GM23338 (cell line): ENCODE measurements around the gene RUVBL2. TPM values are rescaled to one million over a fixed set of nuclear protein-coding genes. Genes with fewer than 3 reads are reported as not detected.

Experiments
- ATAC-seq: fragments of 200-7000 bp; cut with Tn5 transposase; 3 replicates; pipeline ENCODE4 v1.9.1; 2020
- DNase-seq: peaks from one replicate; pipeline ENCODE4 v3.0.0-alpha.2; 2015; ENCODE audit warnings: low spot score
- H2AFZ ChIP-seq: fragments of 200-600 bp; sonication (generic); 2 replicates; pipeline ENCODE4 v1.8.0; 2016; ENCODE audit warnings: antibody characterized with exemption, mild to moderate bottlenecking, moderate library complexity
- H3F3A ChIP-seq: fragments of 200-600 bp; sonication (generic); replicated peaks from 2 replicates; pipeline ENCODE4 v1.8.0; 2017; ENCODE audit warnings: antibody characterized with exemption, mixed run types, low read depth
- H3K27ac ChIP-seq: fragments of 200-600 bp; sonication (generic); 2 replicates; pipeline ENCODE4 v1.6.1; 2016; ENCODE audit warnings: low read depth
- H3K27me3 ChIP-seq: fragments of 200-600 bp; sonication (generic); 2 replicates; pipeline ENCODE4 v1.8.0; 2016; ENCODE audit warnings: mild to moderate bottlenecking, mixed run types, moderate library complexity; ENCODE audit not compliant: insufficient read depth
- H3K36me3 ChIP-seq: fragments of 200-600 bp; sonication (generic); 2 replicates; pipeline ENCODE4 v1.8.0; 2016; ENCODE audit warnings: mild to moderate bottlenecking; ENCODE audit not compliant: insufficient read depth
- H3K4me1 ChIP-seq: fragments of 200-600 bp; sonication (generic); 2 replicates; pipeline ENCODE4 v1.8.0; 2016; ENCODE audit warnings: mild to moderate bottlenecking, moderate library complexity; ENCODE audit not compliant: insufficient read depth
- H3K4me2 ChIP-seq: fragments of 200-600 bp; sonication (generic); 2 replicates; pipeline ENCODE4 v1.7.1; 2017; ENCODE audit warnings: mixed run types
- H3K4me3 ChIP-seq: fragments of 200-600 bp; sonication (generic); 2 replicates; pipeline ENCODE4 v1.6.1; 2016; ENCODE audit warnings: mixed run types
- H3K79me2 ChIP-seq: fragments of 200-600 bp; sonication (generic); replicated peaks from 2 replicates; pipeline ENCODE4 v1.8.0; 2017; ENCODE audit warnings: mild to moderate bottlenecking; ENCODE audit not compliant: insufficient read depth
- H3K9me2 ChIP-seq: fragments of 200-600 bp; sonication (generic); 2 replicates; pipeline ENCODE4 v1.8.0; 2017; ENCODE audit not compliant: insufficient read depth
- H4K20me1 ChIP-seq: fragments of 200-600 bp; sonication (generic); replicated peaks from 2 replicates; pipeline ENCODE4 v1.8.0; 2017; ENCODE audit warnings: mild to moderate bottlenecking; ENCODE audit not compliant: insufficient read depth
- H3K27ac Mint-ChIP-seq: 2 replicates; pipeline ENCODE4 v1.8.0; 2020; ENCODE audit warnings: inconsistent platforms, mild to moderate bottlenecking, moderate library complexity, mixed read lengths
- H3K27me3 Mint-ChIP-seq: 3 replicates; pipeline ENCODE4 v1.8.0; 2022; ENCODE audit warnings: low read depth, mild to moderate bottlenecking, moderate library complexity, mixed read lengths, inconsistent platforms; ENCODE audit not compliant: insufficient read depth, poor library complexity
- H3K36me3 Mint-ChIP-seq: 3 replicates; pipeline ENCODE4 v1.8.0; 2021; ENCODE audit warnings: low read depth, mild to moderate bottlenecking, inconsistent platforms, moderate library complexity, mixed read lengths
- H3K4me1 Mint-ChIP-seq: 3 replicates; pipeline ENCODE4 v1.8.0; 2020; ENCODE audit warnings: mild to moderate bottlenecking, inconsistent platforms, mixed read lengths
- H3K4me3 Mint-ChIP-seq: 3 replicates; pipeline ENCODE4 v1.8.0; 2021; ENCODE audit warnings: moderate library complexity, mild to moderate bottlenecking, inconsistent platforms, mixed read lengths
- H3K9me3 Mint-ChIP-seq: 3 replicates; pipeline ENCODE4 v1.8.0; 2020; ENCODE audit warnings: moderate library complexity, mild to moderate bottlenecking, inconsistent platforms, mixed read lengths
- CREB1 ChIP-seq: fragments of 250-450 bp; sonication (Bioruptor Pico); IDR thresholded peaks from 2 replicates; pipeline ENCODE4 v1.5.0; 2020; ENCODE audit warnings: low read depth, mild to moderate bottlenecking, moderate library complexity
- CTCF ChIP-seq, 2 experiments: fragments of 200-600 bp in 1 of 2; sonication (generic) in 1 of 2; conservative IDR thresholded peaks; 2 replicates each; pipeline versions ENCODE4 v1.5.1 to v1.6.1; 2016 to 2017; ENCODE audit warnings: antibody characterized with exemption in 2 of 2, low read depth in 2 of 2, mild to moderate bottlenecking in 2 of 2, moderate library complexity in 1 of 2
- ETS1 ChIP-seq: IDR thresholded peaks from 2 replicates; pipeline ENCODE4 v1.6.1; 2016; ENCODE audit warnings: antibody characterized with exemption
- EZH2 ChIP-seq: fragments of 200-600 bp; sonication (generic); IDR thresholded peaks from one replicate; pipeline ENCODE4 v1.8.0; 2017; ENCODE audit warnings: antibody characterized with exemption, mild to moderate bottlenecking, low read depth; ENCODE audit not compliant: unreplicated experiment
- EZH2phosphoT487 ChIP-seq: fragments of 200-600 bp; sonication (generic); IDR thresholded peaks from one replicate; pipeline ENCODE4 v1.8.1; 2018; ENCODE audit warnings: antibody characterized with exemption; ENCODE audit not compliant: unreplicated experiment
- JUNB ChIP-seq: IDR thresholded peaks from one replicate; pipeline ENCODE4 v1.6.1; 2016; ENCODE audit warnings: antibody characterized with exemption; ENCODE audit not compliant: unreplicated experiment
- NANOG ChIP-seq: IDR thresholded peaks from 2 replicates; pipeline ENCODE4 v1.6.1; 2016; ENCODE audit warnings: antibody characterized with exemption, borderline replicate concordance
- POLR2AphosphoS5 ChIP-seq: IDR thresholded peaks from 2 replicates; pipeline ENCODE4 v1.6.1; 2016; ENCODE audit warnings: antibody characterized with exemption, low read depth
- REST ChIP-seq: IDR thresholded peaks from one replicate; pipeline ENCODE4 v1.6.1; 2018; ENCODE audit warnings: antibody characterized with exemption; ENCODE audit not compliant: unreplicated experiment
- STAT1 ChIP-seq: IDR thresholded peaks from one replicate; pipeline ENCODE4 v1.6.1; 2016; ENCODE audit warnings: antibody characterized with exemption; ENCODE audit not compliant: unreplicated experiment
- ZNF114 ChIP-seq: fragments of 250-450 bp; sonication (Bioruptor Pico); IDR thresholded peaks from 2 replicates; pipeline ENCODE4 v1.5.0; 2020; ENCODE audit warnings: mild to moderate bottlenecking, moderate library complexity
- ZNF331 ChIP-seq: fragments of 250-450 bp; sonication (Bioruptor Pico); IDR thresholded peaks from 2 replicates; pipeline ENCODE4 v1.5.0; 2020; ENCODE audit warnings: low read depth, mild to moderate bottlenecking, moderate library complexity
- ZNF462 ChIP-seq: fragments of 250-450 bp; sonication (Bioruptor Pico); IDR thresholded peaks from 2 replicates; pipeline ENCODE4 v1.5.0; 2020; ENCODE audit warnings: mild to moderate bottlenecking, moderate library complexity
- polyA plus RNA-seq: library from polyadenylated mRNA; unstranded; fragments of >200 nt; fragmentation: Nextera tagmentation; extraction: Ambion mirVana; gene quantifications from 2 replicates; pipeline ENCODE4 v1.2.1, GENCODE V29; 2016
- total RNA-seq: library from RNA; depleted of rRNA; stranded (reverse); fragments of >200 nt; shearing (Covaris generic); gene quantifications from 2 replicates; pipeline ENCODE4 v1.2.3, GENCODE V29; 2014

RUVBL2 gene
- total and polyA plus RNA-seq, 2 experiments from 2014 or later = 196 to 252 TPM

GRCh38 chr19:49014123-49014869 is 20.6 kb downstream of the RUVBL2 start:
- Mint-ChIP-seq H3K4me1 (peaks cover 9% of the 10 kb centered on the region), H3K27me3 (peaks cover 22% of the 10 kb centered on the region), H3K4me3 (no peak overlapping the region), H3K27ac (no peak overlapping the region), H3K36me3 (peaks cover 52% of the 10 kb centered on the region), H3K9me3 (peaks cover 3% of the 10 kb centered on the region; the same call in 1 of the 3 replicates)
- ATAC-seq (no peak), DNase-seq (no peak)
- H3K36me3 ChIP-seq = no peaks in the 10 kb centered on the region
- peaks cover 4% of the 10 kb centered on the region; the same call in 1 of the 2 replicates for H3K4me1 ChIP-seq
- H3K9me2 ChIP-seq = no peaks in the 10 kb centered on the region
- no peaks in the 10 kb centered on the region for H3K79me2 ChIP-seq
- H3K4me3 ChIP-seq = no peak overlapping the region
- H2AFZ ChIP-seq = no peak overlapping the region
- no peak for TF ChIP-seq ETS1
- no peak for TF ChIP-seq NANOG
- no peak for TF ChIP-seq STAT1
- no peak for TF ChIP-seq REST
- TF ChIP-seq CTCF (conservative IDR thresholded peaks at IDR 0.05; ENCODE audit: low read depth in 2 of 2) = no peak
- no peak for TF ChIP-seq ZNF462 (CRISPR knock-in tag)
- no peak for TF ChIP-seq ZNF331
- no peak for TF ChIP-seq ZNF114 (CRISPR knock-in tag)
- TF ChIP-seq EZH2phosphoT487 = no peak
- TF ChIP-seq JUNB = no peak
- TF ChIP-seq EZH2 = no peak
- TF ChIP-seq POLR2AphosphoS5 = no peak
- TF ChIP-seq CREB1 = no peak
- H3K27ac ChIP-seq = no peak overlapping the region
- no peak overlapping the region for H3K4me2 ChIP-seq
- H3F3A ChIP-seq = 0 out of 2 replicates have a peak, but pooled peaks cover 3% of the 10 kb centered on the region
- H3K27me3 ChIP-seq = peaks cover 13% of the 10 kb centered on the region
- H4K20me1 ChIP-seq = no peaks in the 10 kb centered on the region; the same call in 1 of the 2 replicates
